GM12872 (cell line): ENCODE results near the gene IGFL2.

Experiments used
- CTCF ChIP-seq: IDR thresholded peaks from 3 replicates; pipeline ENCODE4 v1.5.1; 2011; ENCODE audit warnings: low read depth, mild to moderate bottlenecking, low read length, moderate library complexity; ENCODE audit not compliant: insufficient read depth

Gene IGFL2

GRCh38 chr19:46210669-46211068 is 62.6 kb downstream of the IGFL2 start:
- no peak for TF ChIP-seq CTCF
